ENCODE measurements around the gene PSMA6.
"Not testable (repeated sequence)": the region's sequence is repeated elsewhere in the genome, so short reads cannot be mapped to it uniquely, and the experiment has no call there.

PSMA6 gene

DNA sequence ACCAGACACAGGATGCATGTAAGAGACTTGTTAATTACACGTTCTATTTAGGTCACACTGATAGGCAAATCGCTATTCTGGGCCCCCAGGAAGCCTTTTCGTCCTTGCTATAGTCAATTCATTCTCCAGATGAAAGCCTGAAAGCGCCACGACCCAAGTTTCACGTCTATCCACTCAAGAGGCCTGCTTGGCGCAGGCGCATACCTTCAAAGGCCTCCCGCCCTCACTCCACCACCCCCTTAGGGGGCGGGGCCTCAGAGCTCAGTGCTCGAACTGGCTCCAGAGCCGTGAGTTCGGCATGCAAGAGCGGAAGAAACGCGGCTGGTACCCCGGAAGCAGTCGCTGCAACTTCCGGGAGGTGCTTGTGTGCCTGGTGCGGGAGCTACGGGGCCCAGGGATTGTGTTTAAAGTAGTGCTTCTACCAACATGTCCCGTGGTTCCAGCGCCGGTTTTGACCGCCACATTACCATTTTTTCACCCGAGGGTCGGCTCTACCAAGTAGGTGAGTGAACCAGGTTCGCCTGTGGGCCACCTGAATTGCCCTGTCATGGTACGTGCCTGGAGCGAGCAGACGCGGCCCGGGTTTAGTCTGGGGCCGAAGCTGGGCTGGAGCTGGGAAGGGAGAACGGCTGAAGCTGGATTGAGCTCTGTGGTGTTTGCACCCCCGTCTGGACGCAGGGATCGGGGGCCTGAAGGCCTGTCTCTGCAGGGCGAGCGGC lies at the start of gene PSMA6:
Gene PSMA6, plus strand, starts transcription at position 332 of the 719 bp plus-strand sequence. Its CDS starts 95 bp downstream, at position 427.
- peak; percentile 99 for DNase-seq

GRCh38 chr14:35242599-35243311 lies 49.4 kb upstream of the PSMA6 start:
- no peak for DNase-seq

DNA sequence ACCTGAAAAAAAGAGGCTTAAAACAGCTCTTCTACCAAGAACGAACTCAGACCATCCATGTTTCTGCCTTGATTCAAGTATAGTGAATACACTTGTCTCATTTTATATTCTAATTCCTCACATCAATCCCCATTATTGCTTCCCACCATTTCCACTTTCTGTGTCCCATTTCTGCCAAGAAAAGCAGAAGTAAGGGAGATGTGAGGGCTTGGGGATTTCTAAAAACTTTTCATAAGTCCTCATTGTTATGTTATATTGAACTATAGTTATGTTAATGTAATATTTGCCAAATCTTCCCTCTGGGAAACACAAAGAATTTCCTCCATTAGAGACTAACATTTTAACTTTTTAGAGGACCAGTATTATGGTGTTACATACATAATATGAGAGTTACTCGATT lies 48.2 kb upstream of the PSMA6 start:
- DNase-seq, result no peak

DNA sequence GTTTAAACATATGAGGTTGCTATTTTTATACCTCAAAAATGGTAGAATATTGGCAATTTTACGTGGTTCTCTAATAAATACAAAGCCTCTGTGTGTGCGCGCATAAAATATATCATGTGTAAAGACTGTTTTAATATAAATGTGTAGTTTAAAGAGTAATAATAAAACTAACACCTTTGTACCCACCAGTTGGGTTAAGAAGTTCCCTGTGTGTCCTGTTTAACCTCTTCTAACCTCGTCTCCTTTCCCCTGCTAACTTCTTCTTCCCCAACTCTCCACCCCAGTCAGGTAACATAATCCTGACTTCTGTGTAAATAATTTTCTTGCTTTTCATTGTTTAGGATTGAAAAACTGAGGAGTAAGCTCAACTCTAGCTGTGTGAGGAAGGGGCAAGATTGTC lies 47.6 kb upstream of the PSMA6 start:
- no peak for DNase-seq

- no peak for DNase-seq
These were observed 47.1 kb upstream of the PSMA6 start for GRCh38 chr14:35245051-35245450.

DNA sequence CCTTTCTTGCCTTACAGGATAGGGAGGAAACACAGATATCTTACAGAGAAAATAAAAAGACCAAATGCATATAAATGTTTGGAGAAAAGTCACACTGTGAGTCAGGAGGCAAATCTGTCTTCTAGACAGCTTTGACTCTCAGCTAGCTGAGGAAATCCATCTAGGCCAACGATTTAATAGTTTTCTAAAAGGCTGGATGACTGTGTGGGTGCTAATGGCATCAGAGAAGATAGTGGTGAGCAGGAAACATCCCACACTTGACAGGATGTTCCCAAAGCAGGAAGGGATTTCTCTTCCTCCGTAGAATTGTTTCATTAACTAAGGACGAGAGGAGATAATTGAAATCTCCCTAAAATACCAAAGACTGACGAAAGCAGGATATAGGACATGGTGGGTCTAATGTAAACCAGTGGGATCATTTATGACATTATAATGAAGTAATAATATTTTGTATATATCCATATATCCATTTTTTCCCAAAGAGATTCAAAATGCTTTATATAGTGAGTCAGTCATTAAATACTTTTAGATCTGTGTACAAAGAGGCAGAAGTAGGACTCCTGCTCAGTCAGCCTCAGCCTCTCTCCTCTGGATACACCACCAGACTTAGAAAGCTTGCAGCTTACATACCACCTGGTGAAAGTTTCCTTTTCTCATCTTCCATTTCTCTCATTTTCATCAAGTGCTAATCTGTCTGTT lies 44.3 kb upstream of the PSMA6 start:
- DNase-seq, result no peak

DNA sequence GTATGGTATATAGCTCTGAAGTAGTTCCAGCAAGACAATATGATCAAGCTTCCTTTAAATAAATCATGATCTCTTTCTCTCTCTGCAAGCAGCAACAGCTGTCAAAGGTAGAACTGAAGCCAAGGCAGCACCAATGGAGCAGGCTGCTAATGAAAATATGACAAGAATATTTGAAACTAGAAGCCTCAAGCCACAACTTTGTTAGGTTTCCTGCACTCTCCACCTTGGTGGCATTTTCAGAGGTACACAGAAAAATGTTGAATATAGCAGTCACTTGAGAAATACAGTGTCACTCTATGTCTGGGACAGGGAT lies 43.8 kb upstream of the PSMA6 start:
- DNase-seq, result no peak

DNA sequence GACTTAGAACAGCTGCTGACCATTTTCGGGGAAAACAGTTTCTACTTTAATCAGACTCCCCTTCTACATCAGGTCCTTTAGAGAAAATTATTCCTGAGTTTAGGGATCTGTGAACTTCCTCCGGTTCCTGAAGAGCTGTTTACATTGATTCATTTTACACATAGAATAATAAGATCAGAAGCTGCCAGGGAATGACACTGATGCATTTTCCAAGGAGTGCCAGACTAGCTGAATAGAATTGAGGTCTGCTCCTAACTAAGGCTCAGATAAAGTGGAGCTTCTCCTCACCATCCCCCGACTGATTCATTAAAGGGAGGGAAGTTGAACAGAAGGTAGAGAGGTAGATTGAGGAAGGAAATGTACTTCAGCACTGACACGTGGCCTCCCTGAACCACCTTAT lies 41.9 kb upstream of the PSMA6 start:
- no peak for DNase-seq

DNA sequence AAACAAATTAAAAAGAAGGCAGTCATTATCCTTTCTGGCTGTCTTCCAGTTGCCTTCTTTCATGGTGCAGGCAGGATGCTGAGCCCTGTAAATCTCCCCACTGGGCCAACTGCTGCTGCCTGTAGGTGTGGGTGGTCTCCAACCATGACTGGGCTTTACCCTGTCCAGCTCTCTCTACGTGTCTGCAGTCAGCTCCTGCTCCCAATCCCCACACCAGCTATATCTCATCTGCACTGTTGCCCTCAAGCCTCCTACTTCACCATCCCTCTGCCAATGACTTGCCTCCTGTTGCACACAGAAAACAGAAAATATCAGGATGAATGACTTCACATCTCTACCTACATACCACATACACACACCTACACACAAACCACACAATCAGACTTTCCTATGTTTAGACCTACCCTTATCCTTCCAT lies 39.7 kb upstream of the PSMA6 start:
- no peak for DNase-seq

GRCh38 chr14:35253056-35253455 lies 39.1 kb upstream of the PSMA6 start:
- DNase-seq, result not testable (repeated sequence)

DNA sequence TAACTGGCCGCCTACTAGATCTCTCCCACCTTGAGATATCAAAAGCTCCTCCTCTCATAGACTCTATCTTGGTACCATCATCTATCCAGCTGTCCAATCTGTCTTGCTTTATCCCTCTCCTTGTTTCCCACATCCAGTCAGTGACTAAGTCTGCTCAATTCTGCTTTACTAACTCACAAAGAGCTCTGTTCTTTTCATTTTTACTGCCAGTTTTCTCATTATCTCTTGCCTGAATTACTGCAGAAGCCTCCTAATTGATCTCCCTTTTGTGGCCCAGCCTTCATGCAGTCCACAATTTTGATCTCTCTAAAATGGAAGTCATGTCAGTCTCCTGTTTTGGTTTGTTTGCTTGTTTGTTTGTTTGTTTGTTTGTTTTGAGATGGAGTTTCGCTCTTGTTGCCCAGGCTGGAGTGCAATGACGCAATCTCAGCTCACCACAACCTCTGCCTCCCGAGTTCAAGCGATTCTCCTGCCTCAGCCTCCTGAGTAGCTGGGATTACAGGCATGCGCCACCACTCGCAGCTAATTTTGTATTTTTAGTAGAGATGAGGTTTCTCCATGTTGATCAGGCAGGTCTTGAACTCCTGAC lies 38.1 kb upstream of the PSMA6 start:
- not testable (repeated sequence) for DNase-seq

GRCh38 chr14:35254736-35255135 lies 37.4 kb upstream of the PSMA6 start:
- DNase-seq, result no peak

- no peak for DNase-seq
These were observed 36.5 kb upstream of the PSMA6 start for GRCh38 chr14:35255711-35256110.

DNA sequence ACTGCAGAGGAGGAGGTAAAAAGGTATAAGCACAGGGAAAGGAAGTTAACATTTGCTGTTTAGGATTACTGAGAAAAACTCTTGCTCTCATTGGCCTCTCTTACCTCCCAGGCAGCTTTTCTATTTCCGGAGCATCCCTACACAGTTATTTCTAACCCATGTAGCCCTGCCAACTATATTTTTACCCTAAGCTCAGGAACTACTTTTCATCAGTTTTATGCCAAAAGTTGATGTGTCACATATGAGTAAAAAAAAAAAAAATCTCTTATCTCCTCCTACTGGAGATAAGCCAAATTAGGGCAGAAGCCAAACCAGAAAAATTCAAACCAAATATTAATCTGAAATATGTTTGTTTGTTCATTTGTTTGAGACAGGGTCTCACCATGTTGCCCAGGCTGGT lies 34.4 kb upstream of the PSMA6 start:
- no peak for DNase-seq

DNA sequence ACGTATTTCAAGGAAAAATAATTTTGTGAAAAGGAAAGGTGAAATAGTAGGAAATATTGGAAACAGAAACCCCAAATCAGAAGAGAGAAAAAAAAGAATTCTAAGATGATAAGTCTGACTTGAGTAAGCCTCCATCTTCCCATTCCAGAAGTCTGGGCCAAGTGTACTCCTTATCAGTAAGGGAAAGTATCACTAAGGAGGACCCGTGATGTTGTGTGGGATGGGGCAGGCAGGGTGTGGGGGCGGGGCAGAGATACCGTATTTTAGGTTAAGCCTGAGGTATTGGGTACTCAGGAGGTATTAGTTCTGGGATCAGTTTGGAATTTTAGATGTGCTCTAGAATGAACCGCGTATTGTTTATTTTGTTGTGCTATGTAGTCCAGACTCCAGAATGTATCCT lies 33.8 kb upstream of the PSMA6 start:
- no peak for DNase-seq

GRCh38 chr14:35261774-35262173 lies 30.4 kb upstream of the PSMA6 start:
- DNase-seq, result no peak

DNA sequence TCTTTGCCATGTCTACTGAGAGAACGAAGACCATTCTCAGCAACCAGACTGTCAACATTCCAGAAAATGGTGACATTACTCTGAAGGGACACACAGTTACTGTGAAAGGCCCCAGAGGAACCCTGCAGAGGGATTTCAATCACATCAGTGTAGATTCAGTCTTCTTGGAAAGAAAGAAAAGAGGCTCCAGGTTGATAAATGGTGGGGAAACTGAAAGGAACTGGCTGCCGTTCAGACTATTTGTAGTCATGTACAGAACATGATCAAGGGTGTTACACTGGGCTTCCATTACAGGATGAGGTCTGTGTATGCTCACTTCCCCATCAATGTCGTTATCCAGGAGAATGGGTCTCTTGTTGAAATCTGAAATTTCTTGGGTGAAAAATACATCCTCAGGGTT lies 29.7 kb upstream of the PSMA6 start:
- DNase-seq, result no peak

- DNase-seq, result no peak
These were observed 23.2 kb upstream of the PSMA6 start for GRCh38 chr14:35268946-35269345.

DNA sequence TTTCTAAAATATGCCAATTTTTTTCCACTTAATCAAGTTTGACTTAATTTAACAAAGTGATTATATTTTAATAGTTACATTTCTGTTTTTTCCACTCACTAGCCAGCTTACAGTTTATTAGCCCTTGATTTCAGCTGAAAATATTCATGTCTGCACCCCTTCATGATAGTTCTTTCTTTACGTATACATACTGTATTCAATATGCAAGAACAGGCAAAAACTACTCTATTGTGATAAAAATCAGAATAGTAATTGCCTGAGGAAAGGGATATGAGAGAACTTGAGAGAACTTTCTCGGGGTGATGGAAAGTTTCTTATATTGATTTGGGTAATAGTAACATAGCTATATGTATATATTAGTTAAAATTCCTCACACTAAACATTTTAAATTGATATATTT lies 17.4 kb upstream of the PSMA6 start:
- DNase-seq, result no peak

GRCh38 chr14:35277179-35277578 lies 15.0 kb upstream of the PSMA6 start:
- DNase-seq, result no peak

DNA sequence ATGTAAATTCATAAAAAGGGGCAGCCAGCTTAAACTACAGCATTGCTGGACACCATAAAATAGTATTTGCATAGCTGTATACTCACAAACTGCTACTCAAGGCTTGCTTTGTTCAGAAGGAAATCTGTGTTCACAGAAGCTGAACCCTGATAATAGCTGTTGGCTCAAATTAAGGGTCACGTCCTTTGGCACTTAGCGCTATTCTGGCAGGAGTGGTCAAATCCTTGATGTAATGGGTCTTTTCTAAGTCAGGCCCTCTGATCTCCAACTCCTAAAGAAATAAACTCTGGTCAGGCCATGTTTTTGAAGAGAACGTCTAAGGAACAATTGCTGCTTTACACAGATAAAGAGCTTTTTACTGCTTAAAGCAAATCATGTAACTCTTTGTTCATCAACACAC lies 12.8 kb upstream of the PSMA6 start:
- no peak for DNase-seq

DNA sequence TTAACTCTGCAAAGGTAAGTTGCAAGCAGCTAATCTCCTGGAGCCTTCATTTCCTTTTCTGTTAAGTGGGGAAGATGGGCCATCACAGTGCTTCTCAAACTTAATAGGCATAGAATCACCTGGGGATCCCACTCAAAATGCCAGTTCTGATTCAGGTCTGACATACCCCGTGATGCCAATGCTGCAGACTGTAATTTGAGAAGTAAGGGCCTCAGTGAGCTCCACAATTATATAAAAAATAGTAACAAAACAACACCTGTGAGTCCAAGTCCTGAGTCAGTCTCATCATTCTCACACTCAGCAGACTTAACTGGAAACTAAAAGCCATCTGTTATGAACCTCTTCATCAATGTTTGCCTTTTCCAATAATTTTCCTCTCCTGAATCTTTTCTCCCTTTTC lies 10.8 kb upstream of the PSMA6 start:
- no peak for DNase-seq

DNA sequence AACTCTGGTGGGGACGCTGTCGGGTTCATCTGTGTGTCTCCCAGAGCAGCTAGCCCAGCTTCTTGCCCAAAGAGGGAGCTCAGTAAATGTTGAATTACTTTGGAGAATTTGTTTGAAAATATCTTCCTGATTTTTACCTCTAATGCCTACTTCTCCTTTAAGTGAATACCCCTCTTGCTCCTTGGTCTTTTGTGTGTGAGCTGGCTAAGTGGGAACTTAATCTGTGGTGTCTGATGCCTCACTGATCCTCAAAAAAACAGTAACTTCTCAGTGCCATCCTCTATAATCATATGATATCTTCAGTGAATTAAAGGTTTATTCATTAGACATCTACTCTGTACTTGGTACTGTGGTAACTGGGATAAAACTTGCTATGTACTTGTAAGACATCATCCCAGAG lies 7.7 kb upstream of the PSMA6 start:
- no peak for DNase-seq

All from activated T-cell treated with anti-CD3 and anti-CD28 coated beads for 4 hours (primary cell).